GM19397 (cell line): Measurements from ENCODE around the gene UNC93A.
"Not testable (repeated sequence)": the region's sequence is repeated elsewhere in the genome, so short reads cannot be mapped to it uniquely, and the experiment has no call there.

Source experiments
- ATAC-seq: cut with Tn5 transposase; IDR thresholded peaks from one replicate; pipeline ENCODE4 v1.9.1; 2021; ENCODE audit warnings: mild to moderate bottlenecking, moderate library complexity; ENCODE audit not compliant: unreplicated experiment

UNC93A gene

DNA sequence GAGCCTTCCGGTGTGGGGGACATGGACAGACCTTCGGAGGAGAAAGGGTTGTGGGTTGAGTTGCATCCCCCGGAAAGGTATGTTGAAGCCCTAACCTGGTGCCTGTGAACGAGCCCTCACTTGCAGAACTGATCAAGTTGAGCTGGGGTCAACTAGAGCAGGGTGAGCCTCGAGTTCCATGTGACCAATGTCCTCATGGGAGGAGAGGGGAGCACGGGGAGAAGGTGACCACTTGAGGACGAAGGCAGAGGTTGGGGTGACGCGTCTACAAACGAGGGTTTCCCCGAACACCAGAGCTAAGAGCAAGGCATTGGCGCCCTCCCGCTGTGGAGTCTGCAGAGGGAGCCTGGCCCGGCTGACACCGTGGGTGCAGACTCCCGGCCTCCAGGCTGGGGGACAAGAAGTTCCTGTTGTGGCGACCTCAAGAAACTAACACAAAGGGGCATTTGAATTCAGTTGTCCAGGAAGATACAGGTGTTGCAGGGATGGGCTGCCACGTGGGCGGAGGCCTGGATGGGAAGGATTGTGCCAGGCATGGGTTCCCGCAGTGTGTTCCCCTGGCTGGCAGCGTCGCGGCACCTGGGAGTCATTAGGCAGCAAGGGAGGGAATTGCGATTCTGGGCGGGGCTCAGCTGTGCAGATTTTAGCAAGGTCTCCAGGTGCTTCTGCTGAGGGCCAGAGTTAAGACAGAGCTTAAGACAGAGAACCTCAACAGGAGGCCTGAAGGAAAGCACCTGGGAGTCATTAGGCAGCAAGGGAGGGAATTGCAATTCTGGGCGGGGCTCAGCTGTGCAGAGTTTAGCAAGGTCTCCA lies 20.4 kb upstream of the UNC93A start:
- no peak for ATAC-seq

DNA sequence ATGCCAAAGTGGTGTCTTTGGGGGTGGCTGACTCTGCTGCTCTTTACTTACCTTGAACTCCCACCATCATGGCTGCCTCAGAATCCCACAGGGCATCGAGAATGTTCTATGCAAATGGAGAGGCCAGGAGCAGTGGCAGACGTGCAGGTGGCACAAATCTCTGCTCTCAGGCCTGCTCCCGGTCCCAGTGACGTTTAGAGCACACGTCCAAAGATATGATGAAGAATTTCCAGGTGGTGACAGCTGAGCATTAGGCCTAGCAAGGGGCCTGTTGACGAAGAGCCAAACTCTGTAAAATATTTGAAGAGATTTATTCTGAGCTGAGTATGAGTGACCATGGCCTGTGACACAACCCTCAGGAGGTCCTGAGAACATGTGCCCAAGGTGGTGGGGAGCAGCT lies 19.0 kb upstream of the UNC93A start:
- ATAC-seq: no peak

DNA sequence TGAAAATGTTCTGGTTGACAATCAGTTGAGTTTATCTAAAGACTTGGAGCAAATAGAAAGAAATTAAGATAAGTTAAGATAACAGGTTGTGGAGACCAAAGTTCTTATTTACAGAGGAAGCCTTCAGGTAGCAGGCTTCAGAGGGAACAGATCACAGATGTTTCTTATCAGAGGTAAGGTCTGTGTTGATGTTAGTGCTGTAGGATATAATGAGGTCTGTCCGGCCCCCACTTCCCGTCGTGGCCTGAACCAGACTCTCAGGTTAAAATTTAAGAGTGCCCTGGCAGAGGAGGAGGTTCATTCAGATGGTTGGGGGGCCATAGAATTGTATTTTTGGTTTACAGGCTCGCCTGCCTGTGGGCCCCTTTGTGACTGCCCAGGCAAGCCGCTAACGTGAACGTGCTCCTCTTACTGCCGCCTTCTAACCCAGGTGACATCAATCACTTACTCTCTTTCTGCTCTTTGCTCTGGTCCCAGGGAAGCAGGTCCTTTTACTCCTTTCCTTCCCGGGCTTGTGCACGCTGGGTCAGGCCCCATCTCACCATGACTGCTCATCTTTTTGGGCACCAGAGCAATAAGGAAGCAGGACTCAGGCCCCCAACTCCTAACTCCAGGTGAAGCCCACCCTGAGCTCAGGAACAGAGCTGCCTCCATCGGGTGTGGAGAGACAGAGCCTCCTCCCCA lies 18.3 kb upstream of the UNC93A start:
- ATAC-seq: no peak

DNA sequence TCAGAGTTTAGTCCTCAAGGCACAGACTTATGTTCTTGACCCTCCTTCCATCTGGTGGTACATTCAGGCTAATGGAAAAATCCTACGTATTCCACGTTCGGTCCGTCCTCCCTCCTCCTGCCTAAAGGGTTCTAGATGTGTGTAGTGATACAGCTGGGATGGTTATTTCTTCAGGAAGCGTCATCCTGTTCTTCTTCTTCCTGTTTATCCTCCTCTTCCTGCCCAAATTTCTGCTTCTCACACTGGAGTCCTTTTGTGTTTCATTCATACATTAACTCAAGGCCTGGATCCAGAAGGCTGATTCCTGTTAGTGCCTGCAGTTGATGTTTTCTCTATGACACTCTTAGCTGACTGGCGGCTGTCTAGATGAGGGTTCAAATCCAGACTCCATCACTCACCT lies 16.8 kb upstream of the UNC93A start:
- ATAC-seq: no peak

DNA sequence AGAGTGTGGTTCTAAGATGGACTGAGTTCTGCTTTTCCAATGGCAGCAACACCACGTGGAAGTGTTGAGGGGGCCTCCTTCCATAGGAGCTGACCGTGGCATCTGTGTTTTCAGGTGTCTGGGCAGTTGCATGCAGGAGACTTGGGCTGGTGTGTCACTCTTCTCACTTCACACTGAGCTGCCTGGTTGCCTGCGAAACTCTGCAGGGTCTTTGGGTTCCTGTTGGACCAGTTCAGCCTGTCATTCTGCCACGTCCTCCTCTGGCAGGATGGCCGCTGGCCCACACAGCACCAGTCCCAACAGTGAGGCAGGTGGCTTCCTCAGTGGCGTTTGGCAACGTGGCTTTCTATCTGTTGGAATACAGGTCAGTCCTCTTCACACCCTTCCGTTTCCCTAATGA lies 16.1 kb upstream of the UNC93A start:
- ATAC-seq: no peak

DNA sequence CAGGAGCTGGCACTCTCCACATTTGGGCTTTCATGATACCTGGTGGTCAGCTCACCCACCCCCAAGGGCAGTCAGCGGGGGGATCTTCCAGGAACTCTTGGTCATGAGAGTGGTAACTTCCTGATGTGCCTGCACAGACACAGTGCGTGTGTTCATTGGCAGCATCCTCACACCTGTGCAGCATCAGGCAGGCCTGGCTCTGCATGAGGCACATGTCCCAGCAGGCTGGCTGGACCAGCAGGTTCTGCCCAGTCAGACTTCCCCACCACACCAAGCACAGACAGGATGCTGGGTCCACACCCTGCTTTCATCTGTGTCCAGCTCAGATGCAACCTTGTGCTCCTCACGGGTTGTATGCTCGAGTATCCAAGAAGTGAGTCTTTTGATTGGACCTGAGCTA lies 15.7 kb upstream of the UNC93A start:
- no peak for ATAC-seq

DNA sequence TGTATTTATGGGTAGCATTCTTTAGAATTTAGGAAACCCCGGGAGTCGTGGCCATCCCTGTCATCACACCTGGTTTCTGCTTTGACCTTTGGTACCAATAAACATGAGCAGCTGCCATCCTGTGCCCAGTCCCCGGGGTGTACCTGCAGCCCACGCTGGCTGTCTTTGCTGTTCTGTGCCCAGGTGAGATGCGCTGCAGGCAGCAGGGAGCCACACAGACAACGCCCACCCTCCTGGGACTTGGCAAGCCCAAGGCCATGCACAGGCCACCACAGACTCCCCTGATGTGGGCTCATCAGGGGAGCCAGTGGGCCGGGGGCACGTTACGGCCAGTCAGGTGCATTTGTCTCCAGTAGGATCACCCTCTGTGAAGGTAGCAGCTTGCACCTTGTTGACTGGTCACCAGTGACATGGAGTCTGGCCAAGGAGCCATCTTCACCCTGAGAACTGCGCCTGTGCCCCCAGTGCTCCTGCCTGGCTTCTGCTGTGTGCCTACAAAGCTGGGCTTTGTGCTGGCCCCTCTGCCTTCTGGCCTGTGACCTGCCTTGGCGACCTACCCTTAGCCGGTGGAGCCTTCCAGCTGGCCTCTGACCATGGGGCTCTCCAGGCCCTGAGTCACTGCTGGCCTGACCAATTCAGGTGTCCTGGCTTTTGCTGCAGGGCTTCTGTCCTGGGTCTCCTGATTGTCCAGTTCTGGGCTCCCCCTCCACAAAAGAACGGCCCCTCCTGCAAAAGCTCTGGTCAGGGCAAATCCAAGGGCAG lies 14.2 kb upstream of the UNC93A start:
- no peak for ATAC-seq

DNA sequence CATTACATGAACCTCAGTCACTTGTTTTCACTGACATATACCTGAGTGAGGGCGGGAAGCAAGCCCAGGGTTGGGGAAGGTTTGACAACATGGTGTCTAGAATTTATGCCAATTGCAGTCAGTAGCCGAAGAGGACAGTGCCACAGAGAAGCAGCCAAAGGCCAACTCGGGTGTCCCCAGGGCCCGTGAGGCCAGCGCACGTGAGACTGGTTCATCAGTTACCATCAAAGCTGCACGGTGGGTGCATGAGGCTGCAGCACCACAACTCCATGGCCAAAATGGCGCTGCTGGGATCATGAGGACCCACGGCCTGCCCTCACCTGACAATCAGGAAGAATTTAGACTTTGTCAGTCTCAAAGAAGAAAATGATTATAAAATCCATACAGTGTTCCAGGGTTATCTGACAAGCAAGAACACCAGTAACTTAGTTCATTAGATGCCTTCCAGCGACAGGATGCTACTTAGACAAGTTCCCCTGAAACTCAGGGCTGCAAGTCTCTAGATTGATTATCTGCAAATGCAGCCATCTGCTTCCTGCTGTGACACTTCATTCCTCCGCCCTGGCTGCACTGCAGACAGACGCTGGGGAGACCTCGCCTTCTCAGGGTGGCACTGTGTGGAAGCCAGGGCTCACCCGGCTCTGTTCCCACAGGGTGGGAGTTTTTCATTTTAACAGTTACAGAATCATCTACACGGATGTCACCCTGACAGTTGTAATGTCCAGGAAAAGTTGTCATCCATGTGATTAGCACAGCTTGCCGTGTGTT lies 12.8 kb upstream of the UNC93A start:
- ATAC-seq: not testable (repeated sequence)

DNA sequence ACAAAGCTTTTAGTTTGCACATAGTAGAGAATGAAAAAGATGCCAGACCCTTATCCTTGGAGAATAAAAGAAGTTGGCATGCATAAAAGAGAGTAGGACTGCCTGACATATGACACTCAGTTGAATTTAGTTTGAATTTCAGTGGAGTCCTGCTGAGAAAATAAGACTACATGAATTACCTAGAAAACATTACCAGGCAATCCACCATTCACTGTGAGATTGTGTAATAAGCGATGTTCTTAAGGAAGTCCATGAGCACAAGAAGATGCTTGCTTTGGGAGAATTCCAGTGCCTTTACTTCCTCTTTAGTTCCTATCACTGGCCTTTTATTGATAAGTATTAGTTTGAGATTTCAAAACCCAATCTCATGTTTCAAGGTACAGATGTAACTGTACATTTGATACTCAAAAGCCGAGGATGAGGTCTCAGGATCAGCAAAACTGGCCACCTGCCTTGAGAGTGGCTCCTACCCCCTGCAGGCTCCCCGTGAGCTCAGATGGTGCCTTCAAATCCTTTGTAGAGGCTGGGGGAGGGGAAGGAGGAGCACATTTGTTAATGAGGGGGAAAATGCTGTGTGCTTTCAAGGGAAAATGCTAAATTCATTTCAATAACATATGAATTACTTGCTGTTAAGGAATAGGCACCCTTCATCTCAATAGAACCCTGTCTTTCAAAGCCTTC lies 11.2 kb upstream of the UNC93A start:
- ATAC-seq: no peak

DNA sequence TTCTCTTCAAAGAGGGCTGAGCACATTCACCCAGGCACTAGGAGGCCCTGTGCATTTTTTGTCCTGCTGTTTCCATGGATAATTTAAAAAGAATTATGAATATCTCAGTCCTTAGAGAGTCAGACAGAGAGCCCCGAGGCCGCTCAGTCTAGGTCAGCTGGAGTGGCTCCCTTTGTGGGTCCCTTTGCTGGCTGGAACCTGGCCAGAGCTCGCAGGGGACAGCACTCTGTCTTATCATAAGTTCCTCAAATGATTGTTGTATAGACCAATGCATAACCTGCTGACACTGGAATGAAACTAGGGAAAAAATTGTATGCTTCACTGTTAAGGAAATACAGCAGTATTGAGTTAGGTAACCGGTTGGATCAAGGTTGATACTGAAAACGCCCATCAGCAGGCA lies 10.6 kb upstream of the UNC93A start:
- not testable (repeated sequence) for ATAC-seq

DNA sequence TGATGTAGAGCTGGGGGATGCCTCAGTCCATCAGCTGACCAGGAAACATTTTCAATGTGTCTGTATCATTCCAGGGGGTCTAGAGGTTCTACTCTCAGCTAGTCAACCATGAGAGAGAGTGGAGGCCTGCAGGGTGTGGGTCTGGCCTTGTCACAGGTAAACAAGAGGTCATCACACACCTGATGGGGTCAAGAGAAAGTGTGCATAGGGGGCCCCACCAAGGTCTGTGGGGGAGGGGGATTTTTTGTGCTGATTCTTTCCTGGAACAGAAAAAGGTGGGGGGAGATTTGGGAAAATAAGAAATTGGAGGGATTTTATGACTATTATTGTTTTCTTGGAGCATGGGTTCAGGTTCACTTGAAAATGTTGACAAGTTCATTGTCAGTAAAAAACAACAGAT lies 8.9 kb upstream of the UNC93A start:
- no peak for ATAC-seq

DNA sequence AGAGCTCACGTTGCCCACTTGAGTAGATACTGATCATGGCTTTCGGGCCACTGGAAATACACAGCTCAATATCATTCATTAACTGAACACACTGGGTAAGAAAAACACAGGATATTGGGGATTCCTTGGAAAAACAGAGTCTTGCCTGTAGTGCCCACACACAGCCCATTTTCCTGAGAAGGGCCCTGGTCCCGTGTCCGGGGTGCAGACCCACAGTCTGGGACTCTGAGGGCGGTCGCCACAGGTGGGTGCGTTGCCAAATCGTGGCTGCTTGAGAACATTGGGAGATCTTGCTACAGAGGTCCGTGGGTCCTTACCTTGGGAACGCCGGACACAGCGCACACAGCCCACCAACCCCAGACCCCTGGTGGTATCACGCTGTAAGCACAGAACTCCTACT lies 6.5 kb upstream of the UNC93A start:
- not testable (repeated sequence) for ATAC-seq

DNA sequence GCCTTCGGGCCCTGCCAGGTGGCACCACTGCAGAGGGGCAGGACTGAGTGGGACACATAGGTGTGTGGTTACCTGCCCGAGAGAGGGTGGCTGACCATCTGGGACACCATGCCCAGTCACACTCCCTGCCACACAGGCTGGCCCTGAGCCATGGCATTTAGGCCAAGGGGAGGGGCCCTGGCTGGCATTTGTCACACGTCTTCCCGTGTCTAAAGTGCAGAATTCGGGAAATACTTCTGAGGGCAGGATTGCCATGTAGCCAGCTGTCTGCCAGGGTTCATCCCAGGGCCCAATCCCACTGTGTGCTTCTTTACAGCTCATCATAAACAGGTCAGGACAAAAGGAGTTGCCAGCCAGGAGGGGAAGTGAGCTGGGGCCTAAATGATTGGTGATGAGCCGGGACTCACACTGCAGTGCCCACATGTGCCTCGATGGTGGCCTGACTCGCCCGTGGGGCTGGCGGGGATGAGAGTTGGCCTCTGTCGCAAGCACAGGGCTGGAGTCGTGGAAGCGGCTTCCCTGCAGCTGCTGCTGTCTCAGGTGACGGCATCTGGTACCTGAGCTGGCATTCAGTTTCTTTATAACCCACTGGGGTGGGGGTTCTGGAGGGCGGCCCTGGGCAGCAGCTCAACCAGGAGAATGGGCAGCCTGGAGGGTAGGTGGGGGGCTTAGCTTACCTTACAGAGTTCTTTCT lies 5.9 kb upstream of the UNC93A start:
- no peak for ATAC-seq

DNA sequence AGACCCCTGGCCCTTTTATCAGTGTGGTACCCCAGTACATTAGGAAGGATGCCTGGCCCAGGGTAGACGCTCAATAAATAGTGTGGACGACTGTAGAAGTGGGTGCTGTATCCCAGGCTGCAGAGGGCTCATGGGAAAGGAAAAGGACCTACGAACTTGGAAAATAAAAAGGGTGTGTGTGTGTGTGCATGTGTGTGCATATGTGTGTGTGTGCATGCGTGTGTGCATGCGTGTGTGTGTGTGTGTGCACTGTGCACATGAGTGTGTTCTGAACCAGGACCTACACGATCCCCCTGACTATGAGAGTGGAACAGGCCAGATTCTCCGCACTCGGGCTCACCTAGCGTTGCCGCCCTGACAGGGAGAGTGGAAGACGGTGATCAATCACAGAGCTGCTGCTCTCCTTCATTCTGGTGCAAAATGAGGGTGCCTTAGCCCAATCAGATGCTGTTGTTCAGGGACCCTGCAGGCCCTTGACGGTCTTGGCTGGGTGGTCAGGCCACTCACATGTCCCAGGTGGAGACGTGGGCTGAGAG lies 3.5 kb upstream of the UNC93A start:
- no peak for ATAC-seq

DNA sequence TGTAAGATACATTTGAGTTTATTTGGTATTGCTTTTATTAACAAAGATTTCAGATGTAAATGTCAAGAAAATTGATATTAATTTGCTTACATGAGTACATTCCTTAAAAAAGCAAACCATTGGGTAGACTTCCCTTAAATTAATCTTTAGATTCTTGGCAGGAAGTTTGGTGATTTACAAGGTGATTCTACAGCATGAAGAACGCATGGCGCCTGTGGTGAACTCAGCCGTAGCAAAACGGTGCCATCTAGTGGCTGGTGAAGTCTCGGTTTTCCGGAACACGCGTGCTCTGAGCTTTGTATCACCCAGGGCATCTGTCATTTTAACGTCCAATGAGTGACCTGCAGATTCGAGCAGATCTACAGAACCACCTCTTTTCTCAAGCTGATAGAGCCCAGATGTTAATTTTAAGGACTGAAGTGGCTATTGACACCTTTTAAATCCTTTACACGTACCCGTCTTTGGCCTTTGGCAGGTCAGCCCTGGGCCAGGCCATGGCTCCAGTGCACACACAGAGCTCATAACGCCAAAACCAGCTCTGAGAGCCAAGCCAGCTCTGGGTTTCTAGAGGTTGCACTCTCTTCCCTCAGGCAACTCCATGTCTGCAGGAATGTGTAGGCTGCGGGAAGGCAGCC lies 2.4 kb upstream of the UNC93A start:
- peak; percentile 77 for ATAC-seq

DNA sequence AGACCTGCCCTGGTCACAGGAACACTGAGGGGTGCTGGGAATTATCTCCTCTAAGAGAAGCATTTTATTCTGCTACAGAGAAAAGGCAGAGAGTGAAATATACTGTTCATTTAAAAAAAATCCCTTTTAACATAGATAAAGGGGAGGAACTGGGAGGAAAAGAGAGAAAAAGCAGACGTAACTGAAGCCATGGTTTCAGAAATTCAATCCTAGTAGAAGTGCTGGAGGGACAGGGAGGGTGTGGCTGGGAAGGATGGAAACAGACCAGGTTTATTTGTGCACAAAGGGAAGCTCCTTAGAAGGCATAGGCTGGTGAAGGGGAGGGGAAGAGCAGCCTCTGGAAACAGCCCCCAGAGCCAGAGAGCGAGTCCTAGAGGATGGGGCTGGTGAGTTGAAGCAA lies 1.8 kb upstream of the UNC93A start:
- not testable (repeated sequence) for ATAC-seq

DNA sequence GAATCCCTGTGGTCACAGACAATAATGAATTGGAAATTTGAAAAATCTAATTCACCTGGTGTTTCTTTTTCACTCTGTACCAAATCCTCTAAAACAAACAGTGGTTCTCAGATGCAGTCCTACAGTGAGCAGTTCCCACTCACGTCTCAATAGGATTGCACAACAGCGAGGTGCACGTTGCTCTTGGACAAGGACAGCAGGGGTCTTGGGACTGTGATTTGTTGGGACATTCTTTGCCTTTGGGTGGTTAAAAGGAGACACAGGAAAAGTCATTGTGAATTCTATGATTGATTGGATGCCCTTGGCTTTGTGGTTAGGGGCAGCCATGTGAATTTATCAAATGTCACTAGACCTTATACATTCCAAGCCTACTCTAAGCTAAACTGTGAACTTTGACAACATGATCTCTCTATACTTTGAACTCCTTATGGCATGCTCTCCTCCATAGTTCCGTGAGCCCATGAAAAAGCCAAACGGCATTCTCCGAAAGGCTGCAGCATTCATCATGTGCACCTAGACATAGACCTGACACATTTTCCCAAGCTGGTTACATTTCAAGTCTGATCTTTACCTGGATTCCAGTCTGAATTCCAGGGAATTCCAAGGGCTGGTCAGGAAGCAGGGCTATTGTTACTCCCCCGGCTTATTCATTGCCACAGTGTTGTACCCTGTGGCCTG lies 647 bp downstream of the UNC93A start:
- ATAC-seq: no peak

DNA sequence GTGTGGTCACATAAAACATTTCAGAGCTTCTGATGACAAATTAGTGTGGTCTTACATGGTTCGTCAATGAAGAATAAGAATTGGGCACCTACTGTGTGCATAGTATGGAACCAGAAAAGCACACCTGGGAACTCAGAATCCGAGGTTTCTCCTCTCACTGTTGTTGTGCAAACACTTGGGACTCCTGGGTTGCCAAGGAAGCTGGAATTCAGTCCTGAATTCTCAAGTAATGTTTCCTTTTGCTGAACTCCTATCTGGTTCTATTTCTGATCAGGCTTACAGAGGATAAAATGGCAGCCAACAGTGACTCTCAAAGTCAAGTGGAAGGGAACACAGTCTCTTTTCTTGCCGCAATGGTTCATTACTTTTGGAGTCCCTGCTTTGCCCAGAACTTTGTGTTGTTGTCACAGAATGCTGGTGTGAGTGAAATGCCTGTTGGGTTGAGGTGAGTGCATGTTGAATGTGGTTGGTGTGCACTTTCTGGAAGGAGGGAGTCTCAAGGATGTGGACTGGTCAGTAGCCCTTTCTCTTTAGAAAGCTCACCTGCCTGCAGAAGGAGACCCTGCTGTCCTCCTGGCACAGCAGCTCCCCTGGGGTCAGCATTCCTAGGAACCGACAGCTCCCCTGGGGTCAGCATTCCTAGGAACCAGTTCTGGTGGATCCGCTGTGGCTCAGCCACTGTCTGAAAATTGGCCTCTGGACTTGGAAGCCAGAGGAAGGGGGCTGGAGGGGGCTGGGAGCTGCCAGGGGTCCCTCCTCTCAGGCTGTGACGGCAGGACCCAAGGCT lies 1.4 kb downstream of the UNC93A start:
- ATAC-seq: no peak
